ENCODE results near the gene DUSP21.
"Not testable (repeated sequence)": the region's sequence is repeated elsewhere in the genome, so short reads cannot be mapped to it uniquely, and the experiment has no call there.

The DUSP21 gene

DNA sequence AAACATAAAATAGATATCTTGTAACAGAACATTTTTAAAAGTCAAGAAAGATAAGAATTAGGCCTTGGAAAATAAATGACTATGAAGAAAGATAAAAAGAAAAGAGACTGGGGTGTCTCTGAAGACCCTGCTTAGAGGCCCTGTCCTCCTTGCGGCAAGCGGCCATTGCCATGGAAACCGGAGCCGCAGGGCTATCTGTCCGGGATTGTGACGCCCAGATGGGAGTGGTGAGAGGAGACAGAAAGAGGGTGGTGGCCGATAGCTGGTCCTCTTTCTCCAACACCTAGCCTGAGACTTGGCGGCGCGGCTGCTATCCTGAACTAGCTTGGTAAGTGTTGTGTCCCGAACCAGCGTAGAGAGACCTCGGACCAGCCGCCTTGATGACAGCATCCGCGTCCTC lies at the start of gene DUSP21:
Gene DUSP21 (plus strand): TSS at position 269 of the 400 bp plus-strand sequence. CDS start 112 bp downstream, at position 381.
- DNase-seq: no peak

DNA sequence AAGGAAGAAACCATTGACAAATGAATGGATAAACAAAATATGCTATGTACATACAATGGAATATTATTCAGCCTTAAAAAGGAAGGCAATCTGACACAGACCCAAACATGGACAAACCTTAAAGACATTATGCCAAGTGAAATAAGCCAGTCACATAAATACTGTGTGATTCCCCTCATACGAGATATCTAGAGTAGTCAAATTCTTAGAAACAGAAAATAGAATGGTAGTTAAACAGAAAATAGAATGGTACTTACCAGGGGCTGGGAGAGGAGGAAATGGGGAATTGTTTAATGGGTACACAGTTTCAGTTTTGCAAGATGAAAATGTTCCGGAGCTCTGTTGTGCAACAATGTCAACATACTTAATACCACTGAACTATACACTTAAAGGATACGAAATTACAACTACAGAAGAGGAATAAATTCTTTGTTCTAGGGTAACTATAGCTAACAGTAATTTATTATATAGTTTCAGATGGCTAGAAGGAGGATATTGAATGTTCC lies 47.8 kb upstream of the DUSP21 start:
- no peak for DNase-seq

DNA sequence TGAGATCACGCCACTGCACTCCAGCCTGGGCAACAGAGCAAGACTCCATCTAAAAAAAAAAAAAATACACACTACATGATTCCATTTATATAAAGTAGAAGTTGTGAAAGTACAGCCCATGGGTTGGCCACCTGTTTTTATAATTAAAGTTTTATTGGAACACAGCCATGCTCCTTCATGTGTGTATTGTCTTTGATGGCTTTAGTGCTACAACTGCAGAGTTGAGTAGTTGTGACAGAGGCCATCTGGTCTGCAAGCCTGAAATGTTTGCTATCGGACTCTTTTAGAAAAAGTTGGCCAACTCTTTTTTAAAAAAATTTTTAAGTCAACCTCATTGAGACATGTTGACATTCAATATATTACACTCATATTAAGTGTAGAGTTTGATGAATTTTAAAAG lies 41.2 kb upstream of the DUSP21 start:
- DNase-seq: no peak

DNA sequence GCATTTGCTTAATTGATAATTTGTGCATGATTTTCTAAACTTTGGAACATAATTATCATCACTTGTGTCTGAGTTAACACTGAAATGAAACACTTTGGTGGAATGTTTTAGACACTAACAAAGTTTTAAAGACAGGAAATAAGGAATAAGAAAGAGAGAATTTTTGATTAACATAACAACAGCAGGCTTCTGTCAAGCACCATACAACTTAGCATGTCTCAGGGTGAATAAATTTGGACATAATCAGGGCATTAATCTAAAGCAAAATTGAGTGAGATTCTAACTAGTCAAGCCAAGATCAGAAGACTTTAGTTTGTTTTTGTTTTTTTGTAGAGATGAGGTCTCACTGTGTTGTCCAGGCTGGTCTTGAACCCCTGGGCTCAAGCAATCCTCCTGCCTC lies 28.1 kb upstream of the DUSP21 start:
- DNase-seq: no peak

DNA sequence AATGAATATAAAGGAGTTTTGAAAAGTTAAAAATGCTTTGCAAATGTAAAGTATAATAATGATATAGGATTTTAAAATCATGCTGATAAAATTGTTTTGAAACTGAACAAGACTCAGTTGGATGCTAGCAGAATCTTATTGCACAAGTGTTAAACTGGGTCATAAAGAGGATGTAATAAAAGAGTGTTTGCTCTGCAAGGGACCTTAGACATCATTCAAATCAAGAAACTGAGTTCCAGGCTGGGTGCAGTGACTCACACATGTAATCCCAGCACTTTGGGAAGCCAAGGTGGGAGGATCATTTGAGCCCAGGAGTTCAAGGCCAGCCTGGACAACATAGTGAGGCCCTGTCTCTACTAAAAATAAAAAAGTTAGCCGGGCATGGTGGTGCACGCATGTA lies 27.5 kb upstream of the DUSP21 start:
- DNase-seq: no peak

DNA sequence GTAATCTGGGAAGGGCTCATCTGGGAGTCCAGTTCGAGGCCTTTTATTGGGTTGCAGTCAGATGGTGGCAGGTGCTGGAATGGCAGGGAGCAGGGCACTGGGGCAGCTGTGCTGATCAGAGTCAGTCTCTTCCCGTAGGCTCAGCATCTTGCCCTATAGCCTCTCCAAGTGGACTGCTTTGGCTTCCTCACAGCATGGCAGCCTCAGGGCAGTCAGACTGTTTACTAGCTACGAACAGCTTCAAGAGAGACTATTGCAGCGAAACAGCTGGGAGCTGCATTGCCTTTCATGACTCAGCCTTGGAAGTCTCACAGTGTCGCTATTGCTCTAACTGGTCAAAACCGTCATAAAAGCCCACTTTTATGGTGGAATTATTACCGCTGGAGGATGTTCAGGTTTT lies 26.8 kb upstream of the DUSP21 start:
- DNase-seq: no peak

DNA sequence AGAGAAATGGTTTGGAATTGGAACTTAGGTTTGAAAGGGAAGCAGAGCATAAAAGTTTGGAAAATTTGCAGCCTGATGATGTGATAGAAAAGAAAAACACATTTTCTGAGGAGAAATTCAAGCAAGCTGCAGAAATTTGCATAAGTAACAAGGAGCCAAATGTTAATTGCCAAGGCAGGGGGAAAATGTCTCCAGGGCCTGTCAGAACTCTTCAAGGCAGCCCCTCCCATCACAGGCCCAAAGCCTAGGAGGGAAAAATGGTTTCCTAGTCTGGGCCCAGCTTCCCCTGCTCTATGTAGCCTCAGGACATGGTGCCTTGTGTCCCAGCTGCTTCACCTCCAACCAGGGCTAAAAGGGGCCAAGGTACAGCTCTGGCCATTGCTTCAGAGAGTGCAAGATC lies 21.2 kb upstream of the DUSP21 start:
- no peak for DNase-seq

DNA sequence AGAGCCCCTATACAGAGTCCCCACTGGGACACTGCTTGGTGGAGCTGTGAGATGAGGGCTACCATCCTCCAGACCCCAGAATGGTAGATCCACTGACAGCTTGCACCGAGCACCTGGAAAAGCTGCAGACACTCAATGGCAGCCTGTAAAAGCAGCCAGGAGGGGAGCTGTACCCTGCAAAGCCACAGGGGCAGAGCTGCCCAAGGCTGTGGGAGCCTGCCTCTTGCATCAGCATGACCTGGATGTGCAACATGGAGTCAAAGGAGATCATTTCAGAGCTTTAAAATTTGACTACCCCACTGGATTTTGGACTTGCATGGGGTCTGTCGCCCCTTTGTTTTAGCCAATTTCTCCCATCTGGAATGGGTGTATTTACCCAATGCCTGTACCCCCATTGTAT lies 20.6 kb upstream of the DUSP21 start:
- not testable (repeated sequence) for DNase-seq

DNA sequence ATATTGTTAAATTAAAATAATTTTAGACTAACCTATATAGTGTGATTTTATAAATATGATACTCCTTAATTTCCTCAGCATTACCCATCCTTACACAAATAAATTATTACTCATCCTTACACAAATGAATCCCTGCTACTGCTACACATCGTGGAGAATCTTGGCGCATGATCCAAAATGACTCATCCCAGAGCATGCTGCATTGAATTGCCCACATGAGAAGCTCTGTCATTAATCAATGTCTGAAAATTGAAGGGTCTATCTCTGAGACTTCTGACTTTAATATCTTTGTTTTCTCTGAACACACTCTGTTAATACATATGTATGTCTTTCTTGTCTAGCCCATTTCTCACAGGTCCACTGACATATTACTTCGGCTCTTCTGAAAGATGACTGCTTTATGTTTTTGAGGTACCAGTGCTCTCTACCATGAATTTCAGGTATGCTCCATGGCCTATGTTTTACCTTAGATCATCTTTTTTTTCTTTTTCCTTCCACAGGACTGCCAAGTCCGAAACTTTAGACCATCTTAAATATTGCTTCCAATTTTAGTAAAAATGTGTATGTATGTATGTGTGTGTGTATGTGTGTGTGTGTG lies 15.7 kb upstream of the DUSP21 start:
- DNase-seq: no peak

DNA sequence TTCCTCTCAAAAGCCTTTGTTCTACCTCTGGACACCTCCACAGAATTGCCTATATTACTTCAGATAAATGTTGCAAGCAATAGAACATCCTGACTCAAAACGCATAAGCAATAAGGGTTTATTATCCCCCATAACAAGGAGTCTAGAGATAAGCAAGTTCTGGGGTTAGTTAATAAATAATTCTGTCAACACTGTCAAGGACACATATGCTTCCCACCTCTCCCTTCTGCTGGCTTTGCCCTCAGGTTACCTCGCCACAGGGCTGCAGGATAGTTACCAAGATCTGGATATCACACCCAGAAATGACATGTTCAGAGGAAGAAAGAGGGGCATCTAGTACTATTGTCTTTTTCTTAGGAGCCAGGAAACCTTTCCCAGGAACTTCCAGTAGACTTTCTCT lies 14.0 kb upstream of the DUSP21 start:
- no peak for DNase-seq

DNA sequence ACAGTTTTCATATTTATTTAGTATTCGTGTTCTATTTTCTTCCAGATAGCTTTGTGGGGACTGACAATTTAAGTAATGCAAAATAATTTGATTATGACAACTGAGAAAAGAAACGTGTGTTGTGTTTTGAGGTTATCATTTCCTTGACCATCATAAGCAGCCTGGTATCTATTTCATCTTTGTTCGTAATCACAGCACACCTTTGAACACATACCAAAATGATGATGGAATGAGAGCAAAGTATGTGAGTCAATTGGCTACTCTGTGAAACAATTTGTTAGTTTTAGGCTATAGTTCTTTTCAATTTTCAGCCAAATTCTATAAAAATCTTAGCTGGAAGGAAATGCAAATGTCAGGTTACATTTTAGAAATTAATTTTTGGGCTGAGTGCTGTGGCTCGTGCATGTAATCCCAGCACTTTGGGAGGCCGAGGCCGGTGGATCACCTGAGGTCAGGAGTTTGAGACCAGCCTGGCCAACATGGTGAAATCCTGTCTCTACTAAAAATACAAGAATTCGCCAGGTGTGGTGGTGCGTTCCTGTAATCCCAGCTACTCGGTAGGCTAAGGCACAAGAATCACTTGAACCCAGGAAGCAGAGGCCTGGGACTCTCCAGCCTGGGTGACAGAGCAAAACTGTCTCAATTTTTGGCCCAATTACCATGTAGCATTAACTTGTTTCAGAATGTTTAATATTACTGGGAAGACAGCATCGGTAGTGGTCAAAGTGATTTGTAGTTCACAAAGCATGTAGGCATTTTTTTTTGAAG lies 1.1 kb upstream of the DUSP21 start:
- DNase-seq: no peak

DNA sequence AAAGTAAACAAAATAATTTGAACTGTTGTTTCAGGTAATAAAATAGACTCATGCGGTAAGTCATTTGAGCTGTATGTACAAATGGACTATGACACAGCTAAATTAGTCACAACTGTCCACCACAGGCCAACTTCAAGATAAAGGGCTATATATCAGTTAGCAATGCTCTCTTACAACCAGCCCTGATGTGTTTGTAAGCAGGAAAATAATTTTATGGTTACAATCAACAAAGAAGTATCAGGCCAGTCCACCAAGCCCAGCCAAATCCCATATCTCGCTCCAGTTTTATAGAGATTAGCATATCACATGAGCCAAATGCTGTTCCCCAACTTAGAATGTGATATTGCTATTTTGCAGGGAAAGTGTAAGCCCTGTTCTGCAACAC lies 511 bp upstream of the DUSP21 start:
- DNase-seq: no peak

DNA sequence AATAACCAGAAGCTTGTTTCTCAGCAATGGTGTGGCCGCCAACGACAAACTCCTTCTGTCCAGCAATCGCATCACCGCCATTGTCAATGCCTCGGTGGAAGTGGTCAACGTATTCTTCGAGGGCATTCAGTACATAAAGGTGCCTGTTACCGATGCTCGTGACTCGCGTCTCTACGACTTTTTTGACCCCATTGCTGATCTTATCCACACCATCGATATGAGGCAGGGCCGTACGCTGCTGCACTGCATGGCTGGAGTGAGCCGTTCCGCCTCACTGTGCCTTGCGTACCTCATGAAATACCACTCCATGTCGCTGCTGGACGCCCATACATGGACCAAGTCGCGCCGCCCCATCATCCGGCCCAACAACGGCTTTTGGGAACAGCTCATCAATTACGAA lies 383 bp downstream of the DUSP21 start:
- DNase-seq: no peak

DNA sequence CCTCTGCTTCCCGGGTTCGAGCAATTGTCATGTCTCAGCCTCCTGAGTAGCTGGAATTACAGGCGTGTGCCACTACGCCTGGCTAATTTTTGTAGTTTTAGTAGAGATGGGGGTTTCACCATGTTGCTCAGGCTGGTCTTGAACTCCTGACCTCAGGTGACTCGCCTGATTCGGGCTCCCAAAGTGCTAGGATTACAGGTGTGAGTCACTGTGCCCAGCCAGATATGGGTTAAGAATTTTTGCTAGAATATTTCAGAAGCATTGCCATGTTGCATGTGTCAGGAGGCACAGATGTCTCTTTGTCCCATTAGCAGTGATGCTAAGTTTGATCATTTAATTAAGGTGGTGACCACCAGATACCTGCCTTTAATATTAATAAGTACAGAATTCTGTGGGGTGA lies 7.1 kb downstream of the DUSP21 start:
- not testable (repeated sequence) for DNase-seq

DNA sequence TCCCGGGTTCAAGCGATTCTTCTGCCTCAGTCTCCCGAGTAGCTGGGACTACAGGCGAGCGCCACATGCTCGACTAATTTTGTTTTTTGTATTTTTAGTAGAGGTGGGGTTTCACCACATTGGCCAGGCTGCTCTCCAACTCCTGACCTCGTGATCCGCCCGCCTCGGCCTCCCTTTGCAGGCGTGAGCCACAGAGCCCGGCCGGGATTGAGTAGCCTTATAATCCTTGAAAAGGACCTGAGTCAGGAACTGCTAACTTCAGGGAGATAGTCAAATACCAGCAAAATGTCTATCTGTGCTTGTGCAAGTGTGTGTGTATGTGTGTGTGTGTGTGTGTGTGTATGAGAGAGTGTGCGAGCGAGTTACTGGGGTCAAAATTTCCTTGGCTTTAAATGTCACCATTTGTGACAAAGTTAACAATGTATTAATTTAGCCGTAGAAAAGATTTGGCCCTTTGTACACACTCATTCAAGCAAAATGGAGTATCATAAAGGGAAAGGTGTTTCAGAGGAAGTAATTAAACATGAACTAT lies 27.4 kb downstream of the DUSP21 start:
- no peak for DNase-seq

DNA sequence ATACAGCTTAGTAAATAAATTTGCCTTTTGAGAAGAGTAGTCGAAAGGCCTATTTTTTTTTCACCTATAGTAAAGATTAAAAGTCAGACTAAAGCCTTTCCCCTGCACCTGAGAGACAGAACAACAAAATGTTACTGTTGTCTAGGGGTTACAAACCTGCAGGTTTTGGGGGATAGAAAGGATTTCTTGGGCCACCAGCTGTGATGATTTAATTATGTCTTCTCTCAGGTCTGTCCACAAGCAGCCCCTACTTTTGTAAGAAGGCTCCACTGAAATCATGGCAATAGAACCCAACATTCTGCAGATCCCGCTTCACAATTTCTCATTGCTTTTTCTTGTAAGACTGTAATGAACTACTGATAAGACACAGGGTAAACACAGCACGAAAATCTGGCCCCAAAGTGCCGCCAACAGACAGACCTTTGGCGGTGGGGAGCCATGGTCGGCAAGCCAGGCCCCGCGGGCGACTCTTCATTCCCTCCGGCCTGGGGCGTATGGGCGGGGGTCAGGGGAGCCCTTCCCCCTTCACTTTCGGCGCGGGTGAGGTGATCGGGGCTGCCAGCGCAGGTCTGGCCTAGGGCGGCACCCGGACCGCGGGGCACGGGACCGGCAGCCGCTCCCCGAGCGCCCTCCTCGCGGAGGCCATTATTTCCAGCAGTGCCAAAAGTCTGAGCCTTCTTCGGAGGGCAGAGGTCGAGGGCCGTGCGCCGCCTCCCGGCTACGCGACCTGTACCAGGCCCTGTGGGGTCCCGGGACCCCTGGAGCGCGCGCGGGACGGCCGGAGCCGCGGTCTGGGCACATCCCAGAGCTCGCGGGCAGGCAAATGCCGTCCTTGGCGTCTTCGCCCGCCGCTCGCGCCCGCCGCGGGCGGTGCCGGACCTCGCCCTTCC lies 28.4 kb downstream of the DUSP21 start:
- peak; percentile 65 for DNase-seq

DNA sequence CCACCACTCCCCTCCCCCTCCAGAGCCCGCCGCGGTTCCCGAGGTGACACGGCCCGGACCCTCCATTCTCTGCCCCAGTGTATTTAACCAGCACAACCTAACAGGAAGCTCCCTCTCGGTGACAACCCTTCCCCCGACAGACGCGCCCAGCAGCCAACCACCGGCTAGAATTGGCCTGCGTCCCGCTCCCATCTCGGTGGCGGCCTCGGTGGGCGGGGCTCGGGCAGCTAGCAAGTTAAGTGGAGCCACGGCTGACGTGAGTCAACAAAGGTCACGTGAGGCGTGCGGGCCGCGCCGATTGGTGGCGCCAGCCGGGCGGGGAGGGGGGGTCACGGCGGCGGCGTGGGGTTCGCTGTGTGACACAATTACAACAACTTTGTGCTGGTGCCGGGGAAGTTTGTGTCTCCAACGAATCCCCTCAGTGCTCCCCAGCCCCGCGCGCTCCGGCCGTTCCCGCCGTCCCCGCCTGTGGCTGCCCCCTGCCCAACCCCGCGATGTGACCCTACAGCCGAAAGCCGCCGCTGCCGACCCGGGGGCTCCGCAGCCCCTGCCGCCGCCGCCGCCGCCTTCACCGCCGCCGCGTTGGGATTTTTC lies 29.1 kb downstream of the DUSP21 start, which contains the start of gene KDM6A:
Gene KDM6A (plus strand): TSS at position 368 of the 594 bp plus-strand sequence. CDS start 364 bp downstream, outside the sequence.
- DNase-seq: peak; percentile 93

DNA sequence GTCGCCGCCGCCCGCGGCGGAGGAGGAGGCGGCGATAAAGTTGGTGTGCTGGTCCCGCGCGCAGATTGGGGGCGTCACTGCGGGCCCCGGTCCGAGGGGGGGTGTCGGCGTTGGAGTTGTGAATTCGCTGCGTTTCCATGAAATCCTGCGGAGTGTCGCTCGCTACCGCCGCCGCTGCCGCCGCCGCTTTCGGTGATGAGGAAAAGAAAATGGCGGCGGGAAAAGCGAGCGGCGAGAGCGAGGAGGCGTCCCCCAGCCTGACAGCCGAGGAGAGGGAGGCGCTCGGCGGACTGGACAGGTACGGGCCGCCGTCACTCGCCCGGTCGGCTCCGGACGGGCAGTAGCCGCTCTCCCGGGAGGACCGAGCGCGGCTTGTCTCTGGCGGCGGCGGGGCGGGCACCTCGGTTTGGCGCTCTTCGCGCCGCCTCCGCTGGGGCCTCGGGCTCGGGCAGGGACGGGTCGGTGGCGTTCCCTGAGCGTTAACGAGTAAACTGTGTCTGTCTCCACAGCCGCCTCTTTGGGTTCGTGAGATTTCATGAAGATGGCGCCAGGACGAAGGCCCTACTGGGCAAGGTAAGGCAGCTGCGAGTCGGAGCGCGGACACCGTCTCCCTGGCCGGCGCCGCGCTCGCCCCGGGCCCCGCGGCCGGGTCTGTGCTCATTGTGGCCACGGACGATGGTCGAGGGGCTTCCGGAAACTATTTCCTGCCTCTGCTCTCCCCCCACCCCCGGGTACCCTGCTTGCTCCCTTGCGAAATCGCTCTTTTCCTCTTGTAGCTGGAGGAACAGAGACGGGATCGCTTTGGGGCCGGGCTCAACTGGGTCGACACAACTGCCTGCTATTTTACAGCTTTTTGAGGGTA lies 29.8 kb downstream of the DUSP21 start:
- peak; percentile 67 for DNase-seq

DNA sequence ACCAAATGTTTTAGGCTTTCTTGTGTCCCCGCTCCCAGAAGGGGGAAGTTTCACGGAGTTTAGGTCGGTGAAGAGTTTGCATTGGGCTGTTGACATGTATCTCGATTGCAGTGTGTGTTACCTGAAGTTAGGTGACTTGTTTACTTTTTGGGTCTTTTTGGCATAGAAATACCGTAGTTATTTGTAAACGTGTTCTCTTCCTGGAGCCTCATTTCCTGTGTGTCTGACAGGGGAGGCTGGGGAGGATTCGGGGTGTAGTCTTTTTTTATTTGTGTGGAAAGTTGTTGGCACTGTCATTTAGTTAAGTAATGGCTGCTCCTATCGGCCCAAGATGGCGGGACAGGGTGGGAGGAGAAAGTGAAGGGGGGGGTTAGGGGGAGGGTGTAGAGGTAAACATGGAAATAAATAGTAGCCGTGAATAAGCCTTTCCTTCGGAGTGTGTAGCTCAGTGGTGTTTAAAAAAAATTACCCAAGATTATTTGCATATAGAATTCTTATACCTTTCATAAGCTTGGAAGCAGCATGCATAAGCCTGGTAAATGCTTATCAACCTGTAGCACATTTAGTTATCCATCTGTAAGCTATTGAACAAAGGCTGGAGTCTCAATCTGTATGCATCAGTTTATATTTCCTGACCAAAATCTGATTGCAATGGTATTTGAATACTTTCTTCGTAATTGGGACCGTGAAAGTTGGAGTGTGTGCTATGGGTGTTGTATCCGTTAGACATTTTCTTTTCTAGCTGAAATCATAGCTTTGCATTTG lies 30.8 kb downstream of the DUSP21 start:
- no peak for DNase-seq

DNA sequence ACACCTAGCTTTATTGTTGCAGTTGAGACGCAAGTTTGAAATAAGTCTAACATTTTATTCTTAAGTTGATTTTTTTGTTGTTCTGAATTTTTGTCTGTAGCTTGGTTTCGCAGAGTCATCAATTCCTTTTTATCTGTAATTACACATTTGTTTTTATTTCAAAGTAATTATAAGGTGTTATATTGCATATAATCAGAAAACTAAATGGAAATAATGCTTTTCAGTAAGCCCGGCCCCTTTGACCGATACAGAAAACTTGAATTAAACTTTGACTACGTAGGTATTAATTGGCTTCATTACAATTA lies 31.3 kb downstream of the DUSP21 start:
- no peak for DNase-seq

DNA sequence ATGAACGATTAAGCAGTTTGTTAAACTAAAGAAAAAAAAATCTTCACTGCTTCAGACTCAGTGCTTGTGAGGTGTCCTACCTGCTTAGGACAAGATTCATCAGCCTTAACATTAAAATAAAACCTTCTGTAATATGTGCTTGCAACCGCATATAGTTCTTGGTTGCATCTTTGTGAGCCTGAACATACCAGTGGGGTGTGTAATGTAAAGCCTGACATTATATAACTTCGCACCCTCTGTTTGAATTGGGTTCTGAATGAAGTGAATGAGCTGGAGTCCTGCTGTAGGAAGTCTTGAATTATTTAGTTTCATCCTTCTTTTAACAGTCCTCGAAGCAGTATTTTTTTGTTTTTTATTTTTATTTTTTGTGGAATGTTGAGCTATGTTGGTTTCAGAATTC lies 32.3 kb downstream of the DUSP21 start:
- no peak for DNase-seq

Data from activated CD8-positive, alpha-beta memory T cell treated with anti-CD3 and anti-CD28 coated beads, Interleukin-2, amount 50 U/mL, for 48 hours (primary cell).